Measurements from ENCODE around the gene CDKAL1. TPM values are rescaled to one million over a fixed set of nuclear protein-coding genes. Genes with fewer than 3 reads are reported as not detected.
A peak's percentile ranks its signal among the peaks of the same experiment; 100 is the strongest.

The CDKAL1 gene
- total and polyA plus RNA-seq, 2 of the 13 experiments (the other 11 are each of a cell fraction or from before 2014, with no cell fraction given), result 9.5 to 27.7 TPM

DNA sequence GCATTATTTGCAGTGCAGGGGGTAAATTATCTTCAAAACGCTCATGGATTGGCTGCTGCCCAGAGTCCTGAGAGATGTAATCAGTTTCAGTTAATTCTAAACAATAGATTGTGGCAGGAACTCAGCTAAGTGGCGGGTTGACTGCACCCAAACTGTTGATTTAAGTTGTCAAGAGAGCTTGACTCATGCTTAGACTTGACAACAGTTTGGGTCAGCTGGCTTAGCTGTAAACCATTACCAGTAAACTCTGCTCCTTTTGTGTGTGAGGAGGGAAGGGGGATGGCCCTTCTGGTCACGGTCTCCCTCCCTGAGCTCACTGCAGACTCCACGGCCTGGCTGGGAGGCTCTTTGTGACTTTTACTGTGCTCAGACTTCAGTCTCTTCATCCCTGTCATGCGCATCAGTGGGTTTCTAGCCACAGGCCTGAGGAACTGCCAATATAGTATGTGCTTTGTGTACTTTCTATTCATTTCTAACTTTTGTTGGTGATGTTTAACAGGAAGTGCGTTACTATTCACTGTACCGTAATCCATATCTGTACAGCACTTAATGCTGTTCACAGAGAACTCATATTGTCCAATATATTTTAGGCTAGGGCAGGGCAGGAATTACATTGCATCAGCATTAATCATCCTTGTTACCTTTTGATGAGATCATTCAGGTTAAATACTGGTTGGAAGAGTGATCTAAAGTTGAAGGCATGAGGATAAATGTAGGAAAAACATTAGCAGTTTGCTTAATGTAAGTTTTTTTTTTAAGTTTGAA, 488.3 kb downstream of the CDKAL1 start (continued):
- no peak for TF ChIP-seq ZNF563 (CRISPR knock-in tag; IDR thresholded peaks at IDR 0.05)
- TF ChIP-seq, protein P1, sequence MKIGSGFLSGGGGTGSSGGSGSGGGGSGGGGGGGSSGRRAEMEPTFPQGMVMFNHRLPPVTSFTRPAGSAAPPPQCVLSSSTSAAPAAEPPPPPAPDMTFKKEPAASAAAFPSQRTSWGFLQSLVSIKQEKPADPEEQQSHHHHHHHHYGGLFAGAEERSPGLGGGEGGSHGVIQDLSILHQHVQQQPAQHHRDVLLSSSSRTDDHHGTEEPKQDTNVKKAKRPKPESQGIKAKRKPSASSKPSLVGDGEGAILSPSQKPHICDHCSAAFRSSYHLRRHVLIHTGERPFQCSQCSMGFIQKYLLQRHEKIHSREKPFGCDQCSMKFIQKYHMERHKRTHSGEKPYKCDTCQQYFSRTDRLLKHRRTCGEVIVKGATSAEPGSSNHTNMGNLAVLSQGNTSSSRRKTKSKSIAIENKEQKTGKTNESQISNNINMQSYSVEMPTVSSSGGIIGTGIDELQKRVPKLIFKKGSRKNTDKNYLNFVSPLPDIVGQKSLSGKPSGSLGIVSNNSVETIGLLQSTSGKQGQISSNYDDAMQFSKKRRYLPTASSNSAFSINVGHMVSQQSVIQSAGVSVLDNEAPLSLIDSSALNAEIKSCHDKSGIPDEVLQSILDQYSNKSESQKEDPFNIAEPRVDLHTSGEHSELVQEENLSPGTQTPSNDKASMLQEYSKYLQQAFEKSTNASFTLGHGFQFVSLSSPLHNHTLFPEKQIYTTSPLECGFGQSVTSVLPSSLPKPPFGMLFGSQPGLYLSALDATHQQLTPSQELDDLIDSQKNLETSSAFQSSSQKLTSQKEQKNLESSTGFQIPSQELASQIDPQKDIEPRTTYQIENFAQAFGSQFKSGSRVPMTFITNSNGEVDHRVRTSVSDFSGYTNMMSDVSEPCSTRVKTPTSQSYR (CRISPR knock-in tag; IDR thresholded peaks at IDR 0.05; ENCODE audit: borderline replicate concordance), result peak; percentile 24; the same call in 1 of the 2 replicates
- TF ChIP-seq ZSCAN9 (CRISPR knock-in tag; IDR thresholded peaks at IDR 0.05; ENCODE audit: borderline replicate concordance), result no peak
- no peak for TF ChIP-seq CREB1 (IDR thresholded peaks at IDR 0.05)
- peak; percentile 20; the same call in 1 of the 2 replicates for TF ChIP-seq CREB1 (CRISPR knock-in tag; IDR thresholded peaks at IDR 0.05)
- TF ChIP-seq KDM1A (CRISPR knock-in tag; IDR thresholded peaks at IDR 0.05), result peak; percentile 49; the same call in 1 of the 2 replicates
- TF ChIP-seq, protein P2, sequence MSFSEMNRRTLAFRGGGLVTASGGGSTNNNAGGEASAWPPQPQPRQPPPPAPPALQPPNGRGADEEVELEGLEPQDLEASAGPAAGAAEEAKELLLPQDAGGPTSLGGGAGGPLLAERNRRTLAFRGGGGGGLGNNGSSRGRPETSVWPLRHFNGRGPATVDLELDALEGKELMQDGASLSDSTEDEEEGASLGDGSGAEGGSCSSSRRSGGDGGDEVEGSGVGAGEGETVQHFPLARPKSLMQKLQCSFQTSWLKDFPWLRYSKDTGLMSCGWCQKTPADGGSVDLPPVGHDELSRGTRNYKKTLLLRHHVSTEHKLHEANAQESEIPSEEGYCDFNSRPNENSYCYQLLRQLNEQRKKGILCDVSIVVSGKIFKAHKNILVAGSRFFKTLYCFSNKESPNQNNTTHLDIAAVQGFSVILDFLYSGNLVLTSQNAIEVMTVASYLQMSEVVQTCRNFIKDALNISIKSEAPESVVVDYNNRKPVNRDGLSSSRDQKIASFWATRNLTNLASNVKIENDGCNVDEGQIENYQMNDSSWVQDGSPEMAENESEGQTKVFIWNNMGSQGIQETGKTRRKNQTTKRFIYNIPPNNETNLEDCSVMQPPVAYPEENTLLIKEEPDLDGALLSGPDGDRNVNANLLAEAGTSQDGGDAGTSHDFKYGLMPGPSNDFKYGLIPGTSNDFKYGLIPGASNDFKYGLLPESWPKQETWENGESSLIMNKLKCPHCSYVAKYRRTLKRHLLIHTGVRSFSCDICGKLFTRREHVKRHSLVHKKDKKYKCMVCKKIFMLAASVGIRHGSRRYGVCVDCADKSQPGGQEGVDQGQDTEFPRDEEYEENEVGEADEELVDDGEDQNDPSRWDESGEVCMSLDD (CRISPR knock-in tag; IDR thresholded peaks at IDR 0.05; ENCODE audit: borderline replicate concordance), result no peak
- TF ChIP-seq ZNF616 (CRISPR knock-in tag; IDR thresholded peaks at IDR 0.05; ENCODE audit: low read depth), result 0 out of 2 replicates have a peak, but pooled peaks have one; percentile 38
- TF ChIP-seq, protein P3, sequence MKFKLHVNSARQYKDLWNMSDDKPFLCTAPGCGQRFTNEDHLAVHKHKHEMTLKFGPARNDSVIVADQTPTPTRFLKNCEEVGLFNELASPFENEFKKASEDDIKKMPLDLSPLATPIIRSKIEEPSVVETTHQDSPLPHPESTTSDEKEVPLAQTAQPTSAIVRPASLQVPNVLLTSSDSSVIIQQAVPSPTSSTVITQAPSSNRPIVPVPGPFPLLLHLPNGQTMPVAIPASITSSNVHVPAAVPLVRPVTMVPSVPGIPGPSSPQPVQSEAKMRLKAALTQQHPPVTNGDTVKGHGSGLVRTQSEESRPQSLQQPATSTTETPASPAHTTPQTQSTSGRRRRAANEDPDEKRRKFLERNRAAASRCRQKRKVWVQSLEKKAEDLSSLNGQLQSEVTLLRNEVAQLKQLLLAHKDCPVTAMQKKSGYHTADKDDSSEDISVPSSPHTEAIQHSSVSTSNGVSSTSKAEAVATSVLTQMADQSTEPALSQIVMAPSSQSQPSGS (CRISPR knock-in tag; IDR thresholded peaks at IDR 0.05), result no peak
- TF ChIP-seq, protein P4, sequence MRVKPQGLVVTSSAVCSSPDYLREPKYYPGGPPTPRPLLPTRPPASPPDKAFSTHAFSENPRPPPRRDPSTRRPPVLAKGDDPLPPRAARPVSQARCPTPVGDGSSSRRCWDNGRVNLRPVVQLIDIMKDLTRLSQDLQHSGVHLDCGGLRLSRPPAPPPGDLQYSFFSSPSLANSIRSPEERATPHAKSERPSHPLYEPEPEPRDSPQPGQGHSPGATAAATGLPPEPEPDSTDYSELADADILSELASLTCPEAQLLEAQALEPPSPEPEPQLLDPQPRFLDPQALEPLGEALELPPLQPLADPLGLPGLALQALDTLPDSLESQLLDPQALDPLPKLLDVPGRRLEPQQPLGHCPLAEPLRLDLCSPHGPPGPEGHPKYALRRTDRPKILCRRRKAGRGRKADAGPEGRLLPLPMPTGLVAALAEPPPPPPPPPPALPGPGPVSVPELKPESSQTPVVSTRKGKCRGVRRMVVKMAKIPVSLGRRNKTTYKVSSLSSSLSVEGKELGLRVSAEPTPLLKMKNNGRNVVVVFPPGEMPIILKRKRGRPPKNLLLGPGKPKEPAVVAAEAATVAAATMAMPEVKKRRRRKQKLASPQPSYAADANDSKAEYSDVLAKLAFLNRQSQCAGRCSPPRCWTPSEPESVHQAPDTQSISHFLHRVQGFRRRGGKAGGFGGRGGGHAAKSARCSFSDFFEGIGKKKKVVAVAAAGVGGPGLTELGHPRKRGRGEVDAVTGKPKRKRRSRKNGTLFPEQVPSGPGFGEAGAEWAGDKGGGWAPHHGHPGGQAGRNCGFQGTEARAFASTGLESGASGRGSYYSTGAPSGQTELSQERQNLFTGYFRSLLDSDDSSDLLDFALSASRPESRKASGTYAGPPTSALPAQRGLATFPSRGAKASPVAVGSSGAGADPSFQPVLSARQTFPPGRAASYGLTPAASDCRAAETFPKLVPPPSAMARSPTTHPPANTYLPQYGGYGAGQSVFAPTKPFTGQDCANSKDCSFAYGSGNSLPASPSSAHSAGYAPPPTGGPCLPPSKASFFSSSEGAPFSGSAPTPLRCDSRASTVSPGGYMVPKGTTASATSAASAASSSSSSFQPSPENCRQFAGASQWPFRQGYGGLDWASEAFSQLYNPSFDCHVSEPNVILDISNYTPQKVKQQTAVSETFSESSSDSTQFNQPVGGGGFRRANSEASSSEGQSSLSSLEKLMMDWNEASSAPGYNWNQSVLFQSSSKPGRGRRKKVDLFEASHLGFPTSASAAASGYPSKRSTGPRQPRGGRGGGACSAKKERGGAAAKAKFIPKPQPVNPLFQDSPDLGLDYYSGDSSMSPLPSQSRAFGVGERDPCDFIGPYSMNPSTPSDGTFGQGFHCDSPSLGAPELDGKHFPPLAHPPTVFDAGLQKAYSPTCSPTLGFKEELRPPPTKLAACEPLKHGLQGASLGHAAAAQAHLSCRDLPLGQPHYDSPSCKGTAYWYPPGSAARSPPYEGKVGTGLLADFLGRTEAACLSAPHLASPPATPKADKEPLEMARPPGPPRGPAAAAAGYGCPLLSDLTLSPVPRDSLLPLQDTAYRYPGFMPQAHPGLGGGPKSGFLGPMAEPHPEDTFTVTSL (CRISPR knock-in tag; IDR thresholded peaks at IDR 0.05; ENCODE audit: borderline replicate concordance), result peak; percentile 49; the same call in 1 of the 2 replicates
- TF ChIP-seq, protein P5, sequence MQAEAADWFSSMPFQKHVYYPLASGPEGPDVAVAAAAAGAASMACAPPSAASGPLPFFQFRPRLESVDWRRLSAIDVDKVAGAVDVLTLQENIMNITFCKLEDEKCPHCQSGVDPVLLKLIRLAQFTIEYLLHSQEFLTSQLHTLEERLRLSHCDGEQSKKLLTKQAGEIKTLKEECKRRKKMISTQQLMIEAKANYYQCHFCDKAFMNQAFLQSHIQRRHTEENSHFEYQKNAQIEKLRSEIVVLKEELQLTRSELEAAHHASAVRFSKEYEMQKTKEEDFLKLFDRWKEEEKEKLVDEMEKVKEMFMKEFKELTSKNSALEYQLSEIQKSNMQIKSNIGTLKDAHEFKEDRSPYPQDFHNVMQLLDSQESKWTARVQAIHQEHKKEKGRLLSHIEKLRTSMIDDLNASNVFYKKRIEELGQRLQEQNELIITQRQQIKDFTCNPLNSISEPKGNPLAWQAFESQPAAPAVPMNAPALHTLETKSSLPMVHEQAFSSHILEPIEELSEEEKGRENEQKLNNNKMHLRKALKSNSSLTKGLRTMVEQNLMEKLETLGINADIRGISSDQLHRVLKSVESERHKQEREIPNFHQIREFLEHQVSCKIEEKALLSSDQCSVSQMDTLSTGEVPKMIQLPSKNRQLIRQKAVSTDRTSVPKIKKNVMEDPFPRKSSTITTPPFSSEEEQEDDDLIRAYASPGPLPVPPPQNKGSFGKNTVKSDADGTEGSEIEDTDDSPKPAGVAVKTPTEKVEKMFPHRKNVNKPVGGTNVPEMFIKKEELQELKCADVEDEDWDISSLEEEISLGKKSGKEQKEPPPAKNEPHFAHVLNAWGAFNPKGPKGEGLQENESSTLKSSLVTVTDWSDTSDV (CRISPR knock-in tag; IDR thresholded peaks at IDR 0.05), result no peak
- TF ChIP-seq TSC22D2 (CRISPR knock-in tag; IDR thresholded peaks at IDR 0.05; ENCODE audit: borderline replicate concordance), result no peak
